HG03442 (cell line): ENCODE results near the gene RABGAP1L.
"Not testable (repeated sequence)": the region's sequence is repeated elsewhere in the genome, so short reads cannot be mapped to it uniquely, and the experiment has no call there.

ENCODE experiments used
- ATAC-seq: cut with Tn5 transposase; IDR thresholded peaks from one replicate; pipeline ENCODE4 v1.9.1; 2021; ENCODE audit warnings: mild to moderate bottlenecking, moderate library complexity; ENCODE audit not compliant: unreplicated experiment

Gene RABGAP1L

DNA sequence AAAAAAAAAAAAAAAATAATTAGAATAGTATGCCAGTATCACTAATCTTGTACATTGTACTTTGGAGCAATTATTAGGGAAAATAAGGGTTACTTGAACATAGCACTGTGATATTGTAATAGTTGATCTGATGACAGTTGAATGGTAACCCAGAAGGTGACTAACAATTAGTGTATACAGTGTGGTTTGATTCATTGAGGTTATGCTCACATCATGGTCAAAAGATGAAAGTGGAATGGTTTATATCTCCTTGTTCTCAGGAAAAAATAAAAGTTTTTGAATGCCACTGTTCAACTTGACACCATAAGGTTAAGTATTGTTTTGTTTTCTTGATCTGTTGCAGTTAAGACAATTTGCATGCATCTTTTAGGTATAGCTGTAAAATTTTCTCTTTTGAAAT is 375.5 kb downstream of the RABGAP1L start:
- no peak for ATAC-seq

GRCh38 chr1:174535207-174535606 is 375.9 kb downstream of the RABGAP1L start:
- ATAC-seq = no peak

- not testable (repeated sequence) for ATAC-seq
Observed at GRCh38 chr1:174543421-174543820, 384.1 kb downstream of the RABGAP1L start.

- no peak for ATAC-seq
Observed at GRCh38 chr1:174550296-174550695, 391.0 kb downstream of the RABGAP1L start.

GRCh38 chr1:174556392-174556791 is 397.1 kb downstream of the RABGAP1L start:
- ATAC-seq = no peak

DNA sequence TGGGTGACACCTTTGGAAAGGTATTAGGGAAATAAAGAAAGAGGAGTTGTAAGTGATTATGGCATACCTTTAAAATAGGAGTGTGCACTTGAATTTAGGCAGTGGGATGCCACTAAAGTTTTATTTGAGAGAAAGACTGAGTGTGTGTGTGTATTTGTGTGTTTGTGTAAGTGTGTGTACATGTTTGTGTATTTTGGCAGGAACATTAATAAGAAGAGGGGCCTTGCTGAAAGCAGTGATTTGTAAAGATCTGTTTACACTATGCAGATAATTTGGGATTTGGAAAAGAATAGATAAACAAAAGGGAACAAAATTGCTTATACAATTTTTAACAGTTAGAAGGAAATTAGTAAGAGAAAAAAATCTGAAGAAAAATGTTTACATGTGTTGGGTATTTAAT is 409.2 kb downstream of the RABGAP1L start:
- ATAC-seq = no peak

GRCh38 chr1:174569240-174569639 is 409.9 kb downstream of the RABGAP1L start:
- no peak for ATAC-seq

- ATAC-seq = no peak
Observed at GRCh38 chr1:174572771-174573170, 413.5 kb downstream of the RABGAP1L start.

GRCh38 chr1:174576120-174576519 is 416.8 kb downstream of the RABGAP1L start:
- ATAC-seq = not testable (repeated sequence)

DNA sequence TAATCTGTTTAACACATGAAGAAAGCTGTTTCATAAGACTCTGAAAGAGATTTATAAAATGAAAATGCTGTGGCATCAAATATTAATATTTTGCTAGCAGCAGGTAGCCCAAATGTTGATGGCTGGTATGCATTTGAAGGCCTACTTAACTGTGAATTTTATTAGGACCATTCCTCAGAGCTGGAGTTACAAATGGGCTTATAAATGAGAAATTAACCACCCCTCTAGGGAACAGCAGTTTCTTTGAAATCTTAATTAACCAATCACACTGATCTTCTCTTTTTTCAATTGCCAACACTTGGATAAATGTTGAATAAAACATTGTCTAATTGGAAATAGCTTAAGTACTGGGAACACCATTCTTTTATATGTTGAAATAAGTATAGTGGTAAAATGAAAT is 418.4 kb downstream of the RABGAP1L start:
- ATAC-seq = no peak

DNA sequence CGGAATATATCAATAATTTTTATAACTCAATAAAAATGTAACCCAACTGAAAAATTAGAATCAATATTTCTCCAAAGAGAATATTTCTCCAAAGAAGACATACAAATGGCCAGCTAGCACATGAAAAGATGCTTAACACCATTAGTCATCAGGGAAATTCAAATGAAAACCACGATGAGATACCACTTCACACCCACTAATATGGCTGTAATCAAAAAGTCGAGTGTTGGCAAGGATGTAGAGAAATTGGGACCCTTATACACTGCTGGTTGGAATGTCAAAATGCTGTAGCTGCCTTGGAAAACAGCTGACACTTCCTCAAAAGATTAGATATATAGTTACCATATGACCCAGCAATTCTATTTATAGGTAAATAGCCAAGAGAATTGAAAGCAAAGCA is 421.5 kb downstream of the RABGAP1L start:
- no peak for ATAC-seq

- ATAC-seq = no peak
Observed at GRCh38 chr1:174583316-174583715, 424.0 kb downstream of the RABGAP1L start.

DNA sequence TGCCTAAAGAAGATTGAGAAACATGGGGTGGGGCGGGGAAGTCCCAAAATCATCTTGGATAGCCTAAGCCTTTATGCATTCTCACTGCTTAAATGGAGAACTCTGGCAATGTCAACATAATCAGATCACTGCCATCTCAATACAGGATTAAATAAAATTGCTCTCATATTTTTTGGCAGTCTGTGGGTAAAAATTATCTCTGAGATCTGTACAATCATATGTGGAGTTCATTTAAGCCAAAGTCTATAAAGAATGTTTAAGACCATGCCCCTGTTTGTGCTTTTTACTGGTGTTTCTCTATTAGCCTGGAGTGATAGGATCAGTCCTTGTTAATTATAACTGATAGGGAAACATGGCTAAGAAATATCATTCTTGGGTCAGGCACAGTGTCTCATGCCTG is 424.8 kb downstream of the RABGAP1L start:
- ATAC-seq = no peak

GRCh38 chr1:174588618-174589017 is 429.3 kb downstream of the RABGAP1L start:
- ATAC-seq = not testable (repeated sequence)

DNA sequence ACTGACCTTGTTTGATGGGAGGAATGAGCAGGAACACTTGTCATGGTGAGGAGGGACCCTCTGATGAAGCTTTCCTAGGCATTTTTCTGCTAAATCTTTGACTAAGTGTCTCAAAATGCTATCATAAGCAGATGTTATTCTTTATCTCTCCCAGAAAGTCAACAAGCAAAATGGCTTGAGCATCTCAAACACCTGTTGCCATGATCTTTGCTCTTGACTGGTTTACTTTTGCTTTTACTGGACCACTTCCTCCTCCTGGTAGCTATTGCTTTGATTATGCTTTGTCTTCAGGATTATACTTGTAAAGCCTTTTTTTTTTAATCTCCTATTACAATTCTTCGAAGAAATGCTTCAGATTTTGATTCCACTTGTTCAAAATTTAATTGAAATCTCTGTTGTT is 445.9 kb downstream of the RABGAP1L start:
- ATAC-seq = no peak

- ATAC-seq = no peak
Observed at GRCh38 chr1:174606471-174606870, 447.2 kb downstream of the RABGAP1L start.

DNA sequence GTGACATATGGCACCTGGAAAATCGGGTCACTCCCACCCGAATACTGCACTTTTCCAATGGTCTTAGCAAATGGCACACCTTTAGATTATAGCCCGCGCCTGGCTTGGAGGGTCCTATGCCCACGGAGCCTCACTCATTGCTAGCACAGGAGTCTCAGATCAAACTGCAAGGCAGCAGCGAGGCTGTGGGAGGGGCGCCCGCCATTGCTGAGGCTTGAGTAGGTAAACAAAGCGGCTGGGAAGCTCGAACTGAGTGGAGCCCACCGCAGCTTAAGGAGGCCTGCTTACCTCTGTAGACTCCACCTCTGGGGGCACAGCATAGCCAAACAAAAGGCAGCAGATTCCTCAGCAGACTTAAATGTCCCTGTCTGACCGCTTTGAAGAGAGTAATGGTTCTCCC is 458.6 kb downstream of the RABGAP1L start:
- ATAC-seq = not testable (repeated sequence)

DNA sequence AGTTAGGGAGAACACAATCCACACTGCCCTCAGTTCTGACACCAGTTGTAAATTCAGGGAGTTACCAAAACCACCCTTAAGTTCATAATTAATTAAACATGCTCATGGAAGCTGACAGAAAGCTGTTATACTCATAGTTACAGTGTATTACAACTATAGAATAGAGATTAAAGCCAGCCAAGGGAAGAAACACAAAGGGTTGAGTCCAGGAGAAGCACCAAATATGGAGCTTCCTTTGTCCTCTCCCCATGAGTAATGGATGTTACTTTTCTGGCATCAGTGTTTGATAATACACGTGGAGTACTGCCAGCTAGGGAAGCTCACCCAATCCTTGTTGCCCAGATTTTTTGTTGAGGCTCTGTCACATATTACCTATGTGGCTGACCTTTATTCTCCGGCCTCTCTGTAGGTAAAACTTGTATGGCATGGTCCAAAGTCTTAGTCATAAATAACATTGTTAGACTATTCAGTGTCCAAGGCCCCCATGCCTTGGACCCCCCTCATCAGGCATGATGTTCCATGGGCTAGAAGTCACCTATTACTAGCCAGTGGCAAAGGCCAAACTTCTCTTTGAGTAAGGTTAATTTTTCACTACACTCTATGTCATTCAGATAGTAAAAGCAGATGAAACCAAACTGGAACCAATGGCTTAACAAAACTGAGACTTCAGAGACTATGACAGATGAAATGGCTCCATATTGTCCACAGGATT is 464.2 kb downstream of the RABGAP1L start:
- ATAC-seq = no peak

DNA sequence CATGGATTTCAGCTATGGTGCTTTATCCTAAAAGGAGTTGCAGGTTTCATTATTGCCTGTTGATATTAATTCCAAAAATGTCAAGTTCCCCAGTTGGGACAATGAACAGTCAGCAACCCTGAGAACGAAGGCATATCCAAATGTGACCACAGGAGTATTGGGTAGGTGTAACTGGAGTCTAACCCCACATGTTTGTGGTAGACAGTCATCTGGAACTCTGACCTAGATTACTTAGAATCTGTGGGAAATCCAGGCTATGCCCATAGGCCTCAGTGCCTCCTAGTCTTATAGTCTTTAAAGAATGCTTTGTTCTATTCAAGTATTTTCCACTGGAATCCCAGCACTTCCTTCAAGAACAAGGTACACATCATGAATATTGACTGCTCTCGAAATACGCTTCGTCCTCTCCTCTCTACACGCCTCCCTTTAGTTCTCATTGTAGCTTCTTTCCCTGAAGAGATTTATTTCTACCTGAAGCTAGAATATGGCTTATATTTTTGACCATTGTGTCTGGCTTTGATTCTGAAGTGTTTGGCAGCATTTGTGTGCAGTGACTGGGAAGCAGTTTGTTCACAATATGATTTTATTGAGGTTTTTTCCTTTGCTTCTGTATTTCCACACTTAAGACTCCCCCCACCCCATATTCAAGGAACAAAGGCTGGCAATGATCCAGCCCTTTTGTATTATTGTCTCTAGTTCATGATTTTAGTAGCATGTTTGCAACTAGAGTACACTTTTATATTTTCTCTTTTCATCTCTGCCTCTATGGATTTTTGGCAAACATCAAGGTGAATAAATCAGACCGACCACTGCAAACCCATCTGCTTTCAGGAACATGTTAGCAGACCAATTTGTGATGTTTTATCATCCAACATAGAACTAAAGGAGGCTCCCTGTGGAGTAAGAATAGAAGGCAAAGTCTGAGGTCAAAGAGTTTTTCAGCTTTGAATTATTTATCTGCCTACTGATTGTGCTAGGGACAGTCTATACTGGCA is 467.0 kb downstream of the RABGAP1L start:
- no peak for ATAC-seq

DNA sequence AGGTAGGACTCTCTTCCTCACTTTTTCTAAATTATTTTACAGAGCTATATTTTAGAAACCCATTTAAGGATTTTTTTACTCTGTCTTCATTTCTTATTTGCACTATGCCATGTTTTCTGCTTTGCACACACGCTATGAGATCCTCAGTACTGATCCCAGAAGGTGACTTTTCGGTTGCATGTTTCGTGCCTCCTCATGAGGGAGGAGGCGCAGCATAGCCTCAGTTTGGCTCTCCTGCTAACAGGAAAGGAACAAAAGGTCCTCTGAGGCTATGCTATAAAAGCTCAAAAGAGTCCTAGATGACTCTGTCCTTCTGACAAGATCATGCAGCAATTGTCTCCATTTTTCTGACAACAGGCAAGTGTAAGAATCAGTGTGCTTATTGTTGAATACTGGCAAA is 478.2 kb downstream of the RABGAP1L start:
- ATAC-seq = no peak

GRCh38 chr1:174639461-174639860 is 480.1 kb downstream of the RABGAP1L start:
- ATAC-seq = no peak

DNA sequence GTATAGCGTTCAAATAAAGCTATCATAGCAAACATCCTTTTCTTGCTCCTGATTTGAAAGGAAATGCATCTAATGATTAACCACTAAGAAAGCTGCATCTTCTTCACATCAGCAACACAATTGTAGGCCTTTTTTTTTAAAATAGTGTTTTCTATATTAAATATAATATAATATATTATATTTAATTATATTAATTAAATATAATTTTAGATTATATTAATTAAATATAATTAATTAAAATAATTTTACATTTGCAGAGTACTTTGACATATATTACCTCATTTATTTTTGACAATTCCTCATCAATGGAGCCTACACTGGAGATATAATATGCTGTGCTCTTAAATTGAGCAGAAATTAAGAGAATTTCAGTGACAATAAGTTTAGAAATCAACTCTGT is 481.5 kb downstream of the RABGAP1L start:
- ATAC-seq = no peak
